GM23338 (cell line): Measurements from ENCODE around the gene HIP1. TPM values are rescaled to one million over a fixed set of nuclear protein-coding genes. Genes with fewer than 3 reads are reported as not detected.
A peak's percentile ranks its signal among the peaks of the same experiment; 100 is the strongest.

Source experiments
- ATAC-seq: fragments of 200-7000 bp; cut with Tn5 transposase; 3 replicates; pipeline ENCODE4 v1.9.1; 2020
- DNase-seq: peaks from one replicate; pipeline ENCODE4 v3.0.0-alpha.2; 2015; ENCODE audit warnings: low spot score
- H2AFZ ChIP-seq: fragments of 200-600 bp; sonication (generic); 2 replicates; pipeline ENCODE4 v1.8.0; 2016; ENCODE audit warnings: antibody characterized with exemption, mild to moderate bottlenecking, moderate library complexity
- H3F3A ChIP-seq: fragments of 200-600 bp; sonication (generic); replicated peaks from 2 replicates; pipeline ENCODE4 v1.8.0; 2017; ENCODE audit warnings: antibody characterized with exemption, mixed run types, low read depth
- H3K27ac ChIP-seq: fragments of 200-600 bp; sonication (generic); 2 replicates; pipeline ENCODE4 v1.6.1; 2016; ENCODE audit warnings: low read depth
- H3K27me3 ChIP-seq: fragments of 200-600 bp; sonication (generic); 2 replicates; pipeline ENCODE4 v1.8.0; 2016; ENCODE audit warnings: mild to moderate bottlenecking, mixed run types, moderate library complexity; ENCODE audit not compliant: insufficient read depth
- H3K36me3 ChIP-seq: fragments of 200-600 bp; sonication (generic); 2 replicates; pipeline ENCODE4 v1.8.0; 2016; ENCODE audit warnings: mild to moderate bottlenecking; ENCODE audit not compliant: insufficient read depth
- H3K4me1 ChIP-seq: fragments of 200-600 bp; sonication (generic); 2 replicates; pipeline ENCODE4 v1.8.0; 2016; ENCODE audit warnings: mild to moderate bottlenecking, moderate library complexity; ENCODE audit not compliant: insufficient read depth
- H3K4me2 ChIP-seq: fragments of 200-600 bp; sonication (generic); 2 replicates; pipeline ENCODE4 v1.7.1; 2017; ENCODE audit warnings: mixed run types
- H3K4me3 ChIP-seq: fragments of 200-600 bp; sonication (generic); 2 replicates; pipeline ENCODE4 v1.6.1; 2016; ENCODE audit warnings: mixed run types
- H3K79me2 ChIP-seq: fragments of 200-600 bp; sonication (generic); replicated peaks from 2 replicates; pipeline ENCODE4 v1.8.0; 2017; ENCODE audit warnings: mild to moderate bottlenecking; ENCODE audit not compliant: insufficient read depth
- H3K9me2 ChIP-seq: fragments of 200-600 bp; sonication (generic); 2 replicates; pipeline ENCODE4 v1.8.0; 2017; ENCODE audit not compliant: insufficient read depth
- H4K20me1 ChIP-seq: fragments of 200-600 bp; sonication (generic); replicated peaks from 2 replicates; pipeline ENCODE4 v1.8.0; 2017; ENCODE audit warnings: mild to moderate bottlenecking; ENCODE audit not compliant: insufficient read depth
- H3K27ac Mint-ChIP-seq: 2 replicates; pipeline ENCODE4 v1.8.0; 2020; ENCODE audit warnings: inconsistent platforms, mild to moderate bottlenecking, moderate library complexity, mixed read lengths
- H3K27me3 Mint-ChIP-seq: 3 replicates; pipeline ENCODE4 v1.8.0; 2022; ENCODE audit warnings: low read depth, mild to moderate bottlenecking, moderate library complexity, mixed read lengths, inconsistent platforms; ENCODE audit not compliant: insufficient read depth, poor library complexity
- H3K36me3 Mint-ChIP-seq: 3 replicates; pipeline ENCODE4 v1.8.0; 2021; ENCODE audit warnings: low read depth, mild to moderate bottlenecking, inconsistent platforms, moderate library complexity, mixed read lengths
- H3K4me1 Mint-ChIP-seq: 3 replicates; pipeline ENCODE4 v1.8.0; 2020; ENCODE audit warnings: mild to moderate bottlenecking, inconsistent platforms, mixed read lengths
- H3K4me3 Mint-ChIP-seq: 3 replicates; pipeline ENCODE4 v1.8.0; 2021; ENCODE audit warnings: moderate library complexity, mild to moderate bottlenecking, inconsistent platforms, mixed read lengths
- H3K9me3 Mint-ChIP-seq: 3 replicates; pipeline ENCODE4 v1.8.0; 2020; ENCODE audit warnings: moderate library complexity, mild to moderate bottlenecking, inconsistent platforms, mixed read lengths
- CREB1 ChIP-seq: fragments of 250-450 bp; sonication (Bioruptor Pico); IDR thresholded peaks from 2 replicates; pipeline ENCODE4 v1.5.0; 2020; ENCODE audit warnings: low read depth, mild to moderate bottlenecking, moderate library complexity
- CTCF ChIP-seq, 2 experiments: fragments of 200-600 bp in 1 of 2; sonication (generic) in 1 of 2; conservative IDR thresholded peaks; 2 replicates each; pipeline versions ENCODE4 v1.5.1 to v1.6.1; 2016 to 2017; ENCODE audit warnings: antibody characterized with exemption in 2 of 2, low read depth in 2 of 2, mild to moderate bottlenecking in 2 of 2, moderate library complexity in 1 of 2
- EZH2 ChIP-seq: fragments of 200-600 bp; sonication (generic); IDR thresholded peaks from one replicate; pipeline ENCODE4 v1.8.0; 2017; ENCODE audit warnings: antibody characterized with exemption, mild to moderate bottlenecking, low read depth; ENCODE audit not compliant: unreplicated experiment
- EZH2phosphoT487 ChIP-seq: fragments of 200-600 bp; sonication (generic); IDR thresholded peaks from one replicate; pipeline ENCODE4 v1.8.1; 2018; ENCODE audit warnings: antibody characterized with exemption; ENCODE audit not compliant: unreplicated experiment
- POLR2AphosphoS5 ChIP-seq: IDR thresholded peaks from 2 replicates; pipeline ENCODE4 v1.6.1; 2016; ENCODE audit warnings: antibody characterized with exemption, low read depth
- STAT1 ChIP-seq: IDR thresholded peaks from one replicate; pipeline ENCODE4 v1.6.1; 2016; ENCODE audit warnings: antibody characterized with exemption; ENCODE audit not compliant: unreplicated experiment
- ZNF114 ChIP-seq: fragments of 250-450 bp; sonication (Bioruptor Pico); IDR thresholded peaks from 2 replicates; pipeline ENCODE4 v1.5.0; 2020; ENCODE audit warnings: mild to moderate bottlenecking, moderate library complexity
- ZNF331 ChIP-seq: fragments of 250-450 bp; sonication (Bioruptor Pico); IDR thresholded peaks from 2 replicates; pipeline ENCODE4 v1.5.0; 2020; ENCODE audit warnings: low read depth, mild to moderate bottlenecking, moderate library complexity
- ZNF462 ChIP-seq: fragments of 250-450 bp; sonication (Bioruptor Pico); IDR thresholded peaks from 2 replicates; pipeline ENCODE4 v1.5.0; 2020; ENCODE audit warnings: mild to moderate bottlenecking, moderate library complexity
- polyA plus RNA-seq: library from polyadenylated mRNA; unstranded; fragments of >200 nt; fragmentation: Nextera tagmentation; extraction: Ambion mirVana; gene quantifications from 2 replicates; pipeline ENCODE4 v1.2.1, GENCODE V29; 2016
- total RNA-seq: library from RNA; depleted of rRNA; stranded (reverse); fragments of >200 nt; shearing (Covaris generic); gene quantifications from 2 replicates; pipeline ENCODE4 v1.2.3, GENCODE V29; 2014

Gene HIP1
- total and polyA plus RNA-seq, 2 experiments from 2014 or later = 24.9 to 80.8 TPM

GRCh38 chr7:75596727-75597614, 141.8 kb downstream of the HIP1 start (continued):
- no peak for TF ChIP-seq EZH2phosphoT487
- TF ChIP-seq EZH2 = no peak
- TF ChIP-seq ZNF331 (CRISPR knock-in tag) = no peak
- TF ChIP-seq POLR2AphosphoS5 = no peak
- TF ChIP-seq ZNF462 (CRISPR knock-in tag) = no peak
- no peak for TF ChIP-seq CREB1

GRCh38 chr7:75595766-75596165, 143.0 kb downstream of the HIP1 start:
- Mint-ChIP-seq H3K9me3 (no peaks in the 10 kb centered on the region), H3K36me3 (peaks cover 67% of the 10 kb centered on the region)
- TF ChIP-seq STAT1 (no peak), EZH2 (no peak), EZH2phosphoT487 (no peak), CREB1 (no peak), CTCF (conservative IDR thresholded peaks at IDR 0.05; ENCODE audit: low read depth in 2 of 2) (no peak), ZNF114 (CRISPR knock-in tag) (no peak), POLR2AphosphoS5 (no peak)

More at GRCh38 chr7:75595766-75596165, 143.0 kb downstream of the HIP1 start:
- Histone ChIP-seq H2AFZ (no peak overlapping the region), H3K36me3 (peaks cover 16% of the 10 kb centered on the region; the same call in 1 of the 2 replicates), H3K4me1 (peaks cover 25% of the 10 kb centered on the region), H3K4me3 (no peak overlapping the region), H3K27me3 (no peaks in the 10 kb centered on the region; the same call in 1 of the 2 replicates), H4K20me1 (peaks cover 3% of the 10 kb centered on the region; the same call in 1 of the 2 replicates), H3K79me2 (peaks cover 9% of the 10 kb centered on the region), H3K9me2 (no peaks in the 10 kb centered on the region), H3F3A (peaks cover 11% of the 10 kb centered on the region; the same call in 1 of the 2 replicates), H3K4me2 (no peak overlapping the region), H3K27ac (peak overlapping the region; percentile 28; the same call in 1 of the 2 replicates)
- no peak for ATAC-seq
- no peak for DNase-seq
- H3K4me3 Mint-ChIP-seq = no peak overlapping the region
- H3K27me3 Mint-ChIP-seq = peaks cover 7% of the 10 kb centered on the region
- H3K4me1 Mint-ChIP-seq = peaks cover 19% of the 10 kb centered on the region
- H3K27ac Mint-ChIP-seq = no peak overlapping the region
